Heart right ventricle (tissue), 16 donors: ENCODE results near the gene RNASE9. TPM values are rescaled to one million over a fixed set of nuclear protein-coding genes. Genes with fewer than 3 reads are reported as not detected.
"Not testable (repeated sequence)": the region's sequence is repeated elsewhere in the genome, so short reads cannot be mapped to it uniquely, and the experiment has no call there.

ENCODE experiments used
- ATAC-seq, 8 donors: fragments of 200-7000 bp; cut with Tn5 transposase; one replicate each; pipeline ENCODE4 v1.9.1; 2020; ENCODE audit warnings: mild to moderate bottlenecking in 8 of 8, moderate library complexity in 8 of 8, moderate number of reproducible peaks in 1 of 8
- DNase-seq, 2 donors: peaks; one replicate each; pipeline ENCODE4 v3.0.0-alpha.2; 2020
- H3K27ac ChIP-seq, 10 donors: fragments of 200-600 bp; sonication (generic) in 2 of 10; one replicate each; pipeline versions ENCODE4 v1.5.0 to v1.8.0; 2020 to 2022; ENCODE audit warnings: mild to moderate bottlenecking in 3 of 10
- H3K27me3 ChIP-seq, 7 donors: fragments of 200-600 bp; one replicate each; pipeline ENCODE4 v1.8.0; 2021 to 2022; ENCODE audit warnings: mild to moderate bottlenecking in 2 of 7
- H3K36me3 ChIP-seq, 9 donors: fragments of 200-600 bp; sonication (generic) in 1 of 9; one replicate each; pipeline versions ENCODE4 v1.5.0 to v1.8.0; 2020 to 2022; ENCODE audit warnings: mild to moderate bottlenecking in 2 of 9
- H3K4me1 ChIP-seq, 9 donors: fragments of 200-600 bp; sonication (generic) in 1 of 9; one replicate each; pipeline versions ENCODE4 v1.5.0 to v1.8.0; 2020 to 2022; ENCODE audit warnings: mild to moderate bottlenecking in 4 of 9
- H3K4me3 ChIP-seq, 10 donors: fragments of 200-600 bp; sonication (generic) in 2 of 10; one replicate each; pipeline versions ENCODE4 v1.5.0 to v1.8.0; 2020 to 2022; ENCODE audit warnings: mild to moderate bottlenecking in 7 of 10, moderate library complexity in 2 of 10
- H3K9me3 ChIP-seq, 11 donors: fragments of 200-600 bp in 10 of 11; sonication (generic) in 2 of 11; one replicate each; pipeline versions ENCODE4 v1.5.0 to v1.8.0; 2013 to 2022; ENCODE audit warnings: mild to moderate bottlenecking in 2 of 11, control low read depth in 1 of 11, moderate library complexity in 1 of 11
- CTCF ChIP-seq, 9 donors: fragments of 200-600 bp; sonication (generic) in 2 of 9; IDR thresholded peaks; one replicate each; pipeline versions ENCODE4 v1.5.0 to v1.8.0; 2021 to 2022; ENCODE audit warnings: antibody characterized with exemption in 9 of 9, mild to moderate bottlenecking in 5 of 9, moderate library complexity in 1 of 9
- WGBS, 2 donors: extraction: QIAGEN DNeasy Blood & Tissue Kit; methylation state at CpG; one replicate each; pipeline ENCODE4 v1.1.7; 2013; ENCODE audit warnings: inconsistent platforms in 1 of 2; 5-methylcytosine and 5-hydroxymethylcytosine counted together
- intact Hi-C, 10 donors: fragments of 100-400 bp; cut with DNase I; formaldehyde crosslinking; loops; one replicate each; pipeline versions ENCODE4 v1.11.1 to v1.14.2; 2022
- polyA plus RNA-seq, 2 donors: library from polyadenylated mRNA; stranded (reverse); fragments of 200-250 nt; gene quantifications; one replicate each; pipeline ENCODE4 v1.2.3, GENCODE V29; 2013
- total RNA-seq, 10 donors: library from RNA; stranded (reverse); fragmentation: NEBNext Ultra II Directional in 3 of 10; extraction: Animal tissue kit (Norgen Biotek cat#: 25700) in 3 of 10; gene quantifications; one replicate each; pipeline versions ENCODE4 v1.2.1 to v1.2.4, GENCODE V29; 2021 to 2023
- donor health status: Arrhythmogenic right ventricular cardiomyopathy.
- donor health status: ischemic (EF 13 %, LVEDD 7.1; RV severe dilation, severe dysfunction).
- donor health status: healthy with polysubstance abuse.
- donor health status: DM: no; HTN: yes; CAD: no.
- donor health status: DM: no; HTN: no; CAD: no.
- donor health status: ischemic (EF 25% LVEDD 6.9; RV normal size, moderate dysfunction).
- donor health status: ischemic (EF 25% LVEDD 5.7; RV mildly dilated, moderate dysfunction).
- donor health status: healthy.
- donor health status: DM: yes; HTN: yes; CAD: no.
- donor health status: Ischemic cardiomyopathy.
- donor health status: ischemic (EF 35%, LVEDD 5.7; RV mildly dilated, moderate dysfunction).
- donor health status: nonischemic (EF 11% LVEDD 7.7; RV severe dilation, severe dysfunction).
- donor health status: DM: yes; HTN: yes; CAD: no.
- donor health status: PGD.
- donor health status: ischemic (EF 29% LVEDD 5.4; RV normal size, mild dysfunction).
- donor health status: nonischemic (EF 23%, LVEDD 6.1; RV moderate dilation, normal function).

Gene RNASE9
- total and polyA plus RNA-seq, 12 donors = not detected

GRCh38 chr14:20583142-20583541 is 22.3 kb upstream of the RNASE9 start:
- ATAC-seq (no peak), DNase-seq (no peak)
- Histone ChIP-seq H3K4me3 (no peak overlapping the region), H3K27ac (no peak overlapping the region), H3K36me3 (no peaks in the 10 kb centered on the region), H3K27me3 (peaks cover 0 to 13% (median 0%) of the 10 kb centered on the region in 7 donors), H3K9me3 (no peaks in the 10 kb centered on the region), H3K4me1 (no peaks in the 10 kb centered on the region)
- intact Hi-C loops = no loop called here
- no peak for TF ChIP-seq CTCF (IDR thresholded peaks at IDR 0.05)

- intact Hi-C loops = no loop called here
- no peak for TF ChIP-seq CTCF (IDR thresholded peaks at IDR 0.05)
These were observed 19.4 kb upstream of the RNASE9 start for GRCh38 chr14:20580242-20580641.

GRCh38 chr14:20578784-20579502 is 18.1 kb upstream of the RNASE9 start:
- DNase-seq (no peak), ATAC-seq (no peak)
- H3K27me3 ChIP-seq = peaks cover 0 to 3% (median 0%) of the 10 kb centered on the region in 7 donors
- H3K36me3 ChIP-seq = no peaks in the 10 kb centered on the region
- TF ChIP-seq CTCF (IDR thresholded peaks at IDR 0.05) = no peak
- 69 to 74% methylated on average over 14 of the region's 14 CpGs for WGBS, 2 donors
- H3K4me1 ChIP-seq = no peaks in the 10 kb centered on the region
- intact Hi-C loops = no loop called here
- no peak overlapping the region for H3K27ac ChIP-seq
- no peak overlapping the region for H3K4me3 ChIP-seq
- H3K9me3 ChIP-seq = no peaks in the 10 kb centered on the region

More at GRCh38 chr14:20580242-20580641, 19.4 kb upstream of the RNASE9 start:
- DNase-seq (no peak), ATAC-seq (no peak)
- no peak overlapping the region for H3K4me3 ChIP-seq
- no peak overlapping the region for H3K27ac ChIP-seq
- peaks cover 0 to 8% (median 0%) of the 10 kb centered on the region in 7 donors for H3K27me3 ChIP-seq
- H3K9me3 ChIP-seq = no peaks in the 10 kb centered on the region
- 88 to 89% methylated on average over 4 of the region's 4 CpGs for WGBS, 2 donors
- no peaks in the 10 kb centered on the region for H3K36me3 ChIP-seq
- no peaks in the 10 kb centered on the region for H3K4me1 ChIP-seq

- WGBS, 2 donors = 60 to 67% methylated on average over 3 of the region's 3 CpGs
These were observed 17.5 kb upstream of the RNASE9 start for GRCh38 chr14:20578325-20578724.

GRCh38 chr14:20572382-20572990 is 11.6 kb upstream of the RNASE9 start:
- H3K4me1 ChIP-seq, H3K27me3 ChIP-seq, H3K36me3 ChIP-seq, DNase-seq, intact Hi-C loops, ATAC-seq, H3K4me3 ChIP-seq, H3K27ac ChIP-seq: not testable (repeated sequence)
- H3K9me3 ChIP-seq = peaks cover 0 to 25% (median 13%) of the 10 kb centered on the region in 11 donors
- WGBS, 2 donors = 67 to 76% methylated on average over 4 of the region's 4 CpGs

More at GRCh38 chr14:20578325-20578724, 17.5 kb upstream of the RNASE9 start:
- no peak overlapping the region for H3K4me3 ChIP-seq
- no peaks in the 10 kb centered on the region for H3K9me3 ChIP-seq
- intact Hi-C loops = no loop called here
- TF ChIP-seq CTCF (IDR thresholded peaks at IDR 0.05) = no peak
- H3K36me3 ChIP-seq = no peaks in the 10 kb centered on the region
- no peak overlapping the region for H3K27ac ChIP-seq
- H3K27me3 ChIP-seq = no peaks in the 10 kb centered on the region
- ATAC-seq = no peak
- DNase-seq = no peak
- no peaks in the 10 kb centered on the region for H3K4me1 ChIP-seq

GRCh38 chr14:20570720-20571119 is 9.9 kb upstream of the RNASE9 start:
- H3K27ac ChIP-seq, ATAC-seq, H3K4me1 ChIP-seq, H3K27me3 ChIP-seq, intact Hi-C loops, H3K4me3 ChIP-seq, DNase-seq, H3K36me3 ChIP-seq: not testable (repeated sequence)
- WGBS, 2 donors = 78 to 79% methylated on average over 1 of the region's 1 CpG
- peaks cover 0 to 31% (median 13%) of the 10 kb centered on the region in 11 donors for H3K9me3 ChIP-seq

GRCh38 chr14:20569865-20570264 is 9.0 kb upstream of the RNASE9 start:
- ATAC-seq, H3K27ac ChIP-seq, H3K4me1 ChIP-seq, DNase-seq, H3K36me3 ChIP-seq, H3K4me3 ChIP-seq, intact Hi-C loops, H3K27me3 ChIP-seq: not testable (repeated sequence)
- peaks cover 0 to 31% (median 13%) of the 10 kb centered on the region in 11 donors for H3K9me3 ChIP-seq
- 90 to 98% methylated on average over 2 of the region's 2 CpGs for WGBS, 2 donors
